ENCODE data around the gene ACVR1.
"Not testable (repeated sequence)": the region's sequence is repeated elsewhere in the genome, so short reads cannot be mapped to it uniquely, and the experiment has no call there.

ACVR1 gene

DNA sequence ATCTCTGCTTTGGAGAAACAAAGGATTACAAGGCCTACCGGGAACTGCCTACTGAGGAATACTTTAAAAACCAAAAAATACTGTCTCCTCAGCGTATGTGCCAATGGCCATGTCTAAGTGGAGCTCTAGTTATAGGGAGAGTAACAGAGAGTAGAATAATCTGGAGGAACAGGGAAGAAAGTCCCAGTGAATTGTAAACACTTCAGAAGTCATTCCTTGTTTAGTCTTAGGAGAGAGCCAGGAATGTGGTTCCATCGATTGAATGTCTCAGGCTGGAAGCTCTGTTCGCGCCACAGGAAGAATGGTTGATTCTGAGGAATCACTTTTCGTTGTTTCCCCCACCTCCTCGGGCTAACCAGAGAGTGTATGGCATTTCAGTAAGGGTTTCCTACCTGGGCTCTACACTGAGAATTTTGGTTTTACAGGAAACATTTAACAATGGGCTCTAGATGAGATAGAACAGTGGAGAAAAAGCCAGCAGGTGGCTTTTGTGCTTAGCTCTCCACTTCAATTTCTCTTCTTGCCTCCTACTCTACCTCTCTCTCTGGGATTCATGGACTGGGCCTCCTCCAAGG is 88.7 kb downstream of the ACVR1 start:
- DNase-seq: no peak

DNA sequence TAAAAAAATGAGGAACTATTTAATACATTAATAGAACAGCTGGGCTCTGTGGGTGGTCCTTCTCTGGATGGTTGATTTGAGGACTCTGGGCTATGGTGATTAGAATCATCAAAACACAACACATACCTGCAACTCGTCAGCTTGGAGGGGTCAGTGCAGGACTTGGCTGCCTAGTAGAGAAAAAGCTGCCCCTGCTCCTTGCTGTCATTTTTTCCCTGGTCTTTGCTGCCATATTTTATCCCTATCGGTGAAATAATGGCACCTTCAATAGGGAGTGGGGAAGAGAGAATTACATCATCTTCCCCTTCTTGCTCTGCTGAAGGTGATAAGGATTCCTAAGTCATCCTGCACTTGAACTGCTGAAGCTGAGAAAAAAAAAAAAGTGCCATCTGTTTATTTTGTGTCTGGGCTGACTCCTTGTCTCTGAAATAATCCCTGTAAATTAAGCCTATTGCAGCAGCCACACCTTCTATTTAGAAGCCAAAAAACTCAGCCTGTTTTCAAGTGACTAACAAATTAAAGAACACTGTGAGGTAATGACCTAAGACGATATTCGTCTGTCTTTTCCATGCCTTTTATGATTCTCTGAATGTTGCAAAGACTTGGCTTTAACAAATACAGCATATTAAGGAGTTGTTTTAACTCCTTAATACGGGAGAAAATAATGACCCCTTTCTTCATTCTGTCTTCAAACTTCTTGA is 89.3 kb downstream of the ACVR1 start:
- DNase-seq: no peak

DNA sequence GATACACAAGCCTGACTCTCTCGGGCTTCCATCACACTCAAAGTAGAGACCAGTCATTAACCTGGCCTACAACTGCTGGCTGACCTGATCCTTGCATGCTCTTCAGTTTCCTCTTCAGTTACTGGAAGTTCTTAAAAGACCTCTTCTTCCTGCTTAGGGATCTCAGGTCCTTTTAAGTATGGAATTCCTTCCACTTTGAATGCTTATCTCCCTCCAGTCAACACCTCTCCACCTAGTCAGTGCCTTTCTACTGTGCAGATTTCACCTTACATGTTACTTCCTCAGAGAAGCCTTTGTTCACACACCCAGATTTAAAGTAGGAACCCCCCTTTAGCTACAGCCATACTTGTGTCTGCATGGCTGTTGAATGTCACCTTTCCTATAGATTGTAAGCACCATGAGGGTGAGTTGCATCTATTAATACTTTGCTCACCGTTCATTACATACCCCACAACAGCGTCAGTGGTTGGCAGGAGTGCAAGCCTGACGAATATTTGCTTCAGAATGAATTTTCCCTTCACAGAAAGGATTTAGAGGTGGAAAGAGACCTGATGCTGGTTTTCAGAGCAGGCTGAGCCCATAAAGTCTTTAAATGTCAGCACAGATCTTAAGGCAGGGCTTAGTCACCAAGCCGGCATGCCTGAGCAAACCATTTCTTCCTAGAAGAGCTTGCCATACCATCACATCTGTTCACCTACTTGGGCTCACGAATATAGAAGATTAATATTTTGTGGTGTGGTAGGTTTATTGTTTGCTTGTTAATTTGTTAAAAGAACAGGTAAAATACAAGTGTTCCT is 90.1 kb downstream of the ACVR1 start:
- DNase-seq: no peak

DNA sequence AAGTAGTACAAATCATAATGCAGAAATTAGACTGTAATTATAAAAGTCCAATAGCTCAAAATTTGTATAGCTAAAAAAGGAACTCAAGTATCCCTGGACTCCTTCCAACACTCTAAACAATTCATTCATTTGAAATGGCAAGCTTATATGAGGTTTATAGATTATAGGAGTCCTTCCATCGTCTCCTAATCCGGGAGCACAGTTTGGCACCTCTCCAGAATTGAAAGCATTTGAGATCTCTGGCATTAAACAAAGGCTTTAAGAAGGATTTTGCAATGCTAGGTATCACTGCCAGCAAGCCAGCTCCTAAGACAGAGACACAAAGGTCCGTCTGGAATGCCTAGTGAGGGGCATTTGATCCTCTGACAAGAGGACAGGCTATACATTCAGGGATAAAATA is 90.9 kb downstream of the ACVR1 start:
- DNase-seq: no peak

DNA sequence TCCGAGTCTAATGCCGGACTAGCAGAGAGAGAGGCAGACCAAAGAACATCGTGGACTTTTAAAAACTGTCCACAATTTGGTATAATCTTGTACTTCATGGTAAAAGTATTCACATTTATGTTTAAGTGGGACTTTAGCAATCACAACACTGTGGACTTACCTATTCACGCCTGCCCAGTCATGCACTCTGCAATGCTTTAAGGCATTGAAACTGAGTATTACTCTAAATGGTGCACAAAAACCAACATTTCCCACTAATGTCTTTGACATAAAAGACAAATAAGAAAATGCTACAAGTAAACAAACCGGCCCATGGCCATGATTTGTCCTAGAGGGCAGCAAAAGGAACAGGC is 91.3 kb downstream of the ACVR1 start:
- DNase-seq: no peak

DNA sequence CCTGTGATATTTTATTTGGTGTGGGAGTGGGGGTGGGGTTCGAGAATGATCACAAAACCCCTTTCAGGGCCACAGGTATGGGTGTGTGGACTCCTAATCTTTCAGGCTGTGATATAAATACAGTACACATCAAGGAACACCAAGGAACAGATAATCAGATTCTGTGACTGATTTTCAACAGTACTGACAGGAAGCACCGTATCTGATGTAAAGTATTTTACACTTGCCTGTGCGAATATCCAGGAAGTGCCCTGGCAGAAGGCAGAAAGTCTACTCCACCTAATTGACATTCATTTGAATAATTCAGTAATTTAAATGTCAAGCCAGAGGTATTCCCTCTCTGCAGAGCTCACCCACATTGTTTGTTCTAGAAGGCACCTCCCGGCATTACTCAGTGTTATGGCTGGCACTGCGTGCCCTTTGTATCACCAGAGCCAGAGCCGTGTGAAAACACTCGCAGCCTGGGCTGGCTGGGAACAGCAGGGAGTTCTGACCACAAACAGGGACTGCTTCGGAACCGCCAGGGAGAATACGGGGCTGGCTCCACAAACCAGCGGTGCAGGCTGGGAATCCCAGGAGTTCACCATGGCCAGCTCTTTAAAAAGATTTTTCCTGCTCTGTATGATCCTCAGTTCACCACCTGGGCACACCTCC is 91.8 kb downstream of the ACVR1 start:
- no peak for DNase-seq

DNA sequence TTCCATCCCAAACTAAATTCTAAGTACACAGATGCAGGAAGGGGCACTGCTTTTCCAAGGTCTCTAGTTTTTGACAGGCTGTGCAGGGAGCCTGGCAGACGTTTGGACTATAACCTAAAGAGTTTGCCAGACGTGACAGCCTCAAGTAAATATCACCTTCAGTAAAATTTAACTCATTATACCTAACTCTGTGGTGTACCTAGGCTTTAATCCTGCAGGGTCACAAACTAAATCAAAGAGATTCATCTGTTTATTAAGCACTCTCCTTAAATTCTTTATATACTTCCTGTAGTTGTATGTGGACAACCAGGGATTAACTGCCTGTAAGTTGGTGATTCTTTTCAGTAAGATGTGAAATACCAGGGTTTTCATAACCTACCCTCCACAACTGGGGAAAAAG is 92.9 kb downstream of the ACVR1 start:
- no peak for DNase-seq

DNA sequence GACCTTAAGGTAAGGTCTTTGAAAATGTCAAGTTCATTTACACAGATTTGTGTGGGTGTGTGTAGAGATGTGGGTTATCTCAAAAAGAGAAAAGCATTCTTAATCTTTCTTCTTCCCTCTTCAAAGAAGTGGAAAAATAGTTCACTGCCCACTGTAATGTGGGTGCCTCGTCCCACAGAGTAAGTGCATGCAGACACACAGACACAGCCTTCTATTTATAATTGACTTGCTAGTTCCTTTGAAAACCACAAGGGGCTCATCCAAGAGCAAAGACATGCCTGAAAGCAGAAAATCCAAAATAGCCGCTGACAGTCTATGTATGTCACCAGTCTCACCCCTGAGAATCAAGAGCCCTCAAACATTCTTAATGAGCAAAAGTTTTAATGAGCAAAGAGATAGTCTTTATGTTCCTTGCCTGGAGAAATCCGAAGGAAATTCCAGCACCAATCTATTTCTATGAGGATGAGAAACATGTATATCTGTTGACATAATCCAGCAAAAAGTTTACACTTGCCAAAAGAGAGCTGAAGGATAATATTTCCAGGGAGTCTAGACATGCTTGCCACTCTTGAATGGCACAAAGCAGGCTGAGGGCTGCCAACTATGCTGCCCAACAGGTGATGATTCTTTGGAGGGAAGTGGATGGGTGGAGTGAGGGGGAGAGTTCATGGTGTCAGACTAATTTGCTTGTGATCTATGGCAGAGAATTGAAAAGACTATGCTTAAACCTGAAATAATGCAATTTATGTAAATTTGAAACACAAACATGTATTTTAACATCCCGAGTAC is 93.9 kb downstream of the ACVR1 start:
- no peak for DNase-seq

DNA sequence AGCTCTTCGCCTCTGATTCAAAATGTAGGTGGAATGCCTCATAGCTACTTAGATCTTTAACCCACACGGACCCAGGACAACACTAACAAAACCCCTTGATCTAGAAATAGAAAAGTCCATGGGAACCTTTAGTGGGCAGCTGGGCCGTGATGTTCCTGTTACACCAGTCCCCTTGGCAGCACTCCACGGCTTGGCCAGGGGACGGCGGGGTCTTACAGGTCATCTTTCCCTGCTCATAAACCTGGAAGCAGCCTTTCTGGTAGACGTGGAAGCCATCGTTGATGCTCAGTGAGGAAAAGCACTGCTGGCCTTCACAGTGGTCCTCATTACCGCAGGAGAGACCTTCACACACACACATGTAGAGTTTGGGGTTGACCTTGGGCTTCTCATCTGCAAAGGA is 95.9 kb downstream of the ACVR1 start:
- DNase-seq: no peak

DNA sequence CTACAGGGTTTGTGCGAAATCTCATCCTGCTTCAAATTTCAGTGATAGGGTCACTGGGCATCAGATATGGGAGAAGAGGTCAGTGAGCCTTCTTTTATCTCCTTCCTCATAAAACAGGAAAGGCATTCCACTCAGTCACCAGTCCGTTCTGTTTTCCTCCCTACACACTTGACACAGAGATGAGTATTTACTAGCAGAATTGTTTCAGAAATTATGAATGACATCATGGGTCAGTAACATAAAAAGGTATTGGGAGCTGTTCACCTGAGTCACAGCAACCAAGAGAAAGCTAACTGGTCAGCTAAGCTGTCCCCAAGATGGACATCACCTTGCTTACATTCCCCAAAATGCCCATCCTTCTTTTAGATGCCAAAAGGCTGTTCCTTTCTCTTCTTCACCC is 96.3 kb downstream of the ACVR1 start:
- DNase-seq: no peak

DNA sequence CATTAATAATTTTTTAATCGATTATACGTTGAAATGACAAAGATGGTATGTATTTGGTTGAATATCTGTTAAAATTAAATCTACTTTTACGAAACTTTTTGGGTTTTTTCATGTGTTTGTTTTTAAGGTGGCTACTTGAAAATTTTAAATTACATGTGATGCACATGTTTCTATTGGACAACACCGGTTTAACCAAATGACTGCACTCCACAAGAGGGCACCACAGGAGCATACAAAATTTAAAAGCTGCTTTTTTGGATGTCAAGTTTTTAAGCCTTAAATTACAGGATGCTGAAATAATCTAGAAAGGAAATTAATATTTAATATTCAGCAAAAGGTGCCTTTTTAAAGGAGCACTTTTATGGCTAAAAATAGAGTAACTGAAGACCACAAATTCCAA is 98.7 kb downstream of the ACVR1 start:
- DNase-seq: peak; percentile 68

DNA sequence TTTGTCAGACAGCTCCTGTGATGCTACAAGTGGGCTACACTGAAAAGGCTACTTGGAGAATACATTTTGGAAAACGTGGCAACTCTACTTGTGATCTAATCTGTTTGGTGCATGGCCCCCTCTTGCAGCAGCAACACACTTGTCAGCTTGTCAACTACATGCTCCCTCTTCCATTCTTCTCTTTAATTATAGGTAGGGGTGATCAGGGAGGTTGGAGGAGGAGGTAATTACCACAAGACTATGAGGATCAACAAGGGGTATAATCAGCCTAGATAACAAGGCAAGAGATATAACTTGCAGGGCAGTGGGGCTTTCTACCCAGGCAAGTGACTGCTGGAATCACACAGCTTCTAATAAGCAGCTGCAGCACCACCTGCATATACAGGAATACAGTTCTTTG is 104.9 kb downstream of the ACVR1 start:
- no peak for DNase-seq

DNA sequence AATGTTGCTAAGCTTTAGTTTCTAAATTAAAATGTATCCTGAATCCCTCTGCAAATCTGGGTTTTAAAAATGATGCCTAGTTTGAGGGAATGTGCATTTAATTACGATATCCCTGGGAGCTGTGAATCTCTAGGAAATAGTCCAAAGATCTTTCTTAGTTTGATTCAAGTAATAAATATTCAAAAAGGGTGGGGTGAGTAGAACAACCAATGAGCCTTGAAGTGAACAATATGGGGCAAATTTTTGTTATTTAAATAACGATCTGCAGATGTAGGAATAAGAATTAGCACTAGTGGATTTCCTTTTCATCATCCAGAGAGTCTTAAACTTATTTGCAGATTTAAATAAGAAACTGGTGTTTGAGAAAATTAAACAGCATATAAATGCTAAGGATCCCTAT is 106.3 kb downstream of the ACVR1 start:
- no peak for DNase-seq

DNA sequence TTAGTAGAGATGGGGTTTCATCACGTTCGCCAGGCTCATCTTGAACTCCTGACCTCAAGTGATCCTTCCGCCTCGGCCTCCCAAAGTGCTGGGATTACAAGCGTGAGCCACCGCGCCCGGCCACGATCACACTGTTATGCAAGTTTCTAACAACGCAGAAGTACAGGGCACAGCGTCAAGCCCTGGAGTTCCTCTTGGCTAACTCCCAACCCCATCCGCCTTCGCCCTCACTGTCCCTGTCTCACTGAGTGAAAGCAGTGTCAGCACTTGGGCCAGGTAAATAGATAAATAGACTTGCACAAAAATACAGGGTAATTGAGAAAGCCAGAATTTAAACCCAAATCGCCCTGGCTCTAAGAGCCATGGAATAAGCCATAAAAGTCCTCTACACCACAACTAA is 111.7 kb downstream of the ACVR1 start:
- no peak for DNase-seq

DNA sequence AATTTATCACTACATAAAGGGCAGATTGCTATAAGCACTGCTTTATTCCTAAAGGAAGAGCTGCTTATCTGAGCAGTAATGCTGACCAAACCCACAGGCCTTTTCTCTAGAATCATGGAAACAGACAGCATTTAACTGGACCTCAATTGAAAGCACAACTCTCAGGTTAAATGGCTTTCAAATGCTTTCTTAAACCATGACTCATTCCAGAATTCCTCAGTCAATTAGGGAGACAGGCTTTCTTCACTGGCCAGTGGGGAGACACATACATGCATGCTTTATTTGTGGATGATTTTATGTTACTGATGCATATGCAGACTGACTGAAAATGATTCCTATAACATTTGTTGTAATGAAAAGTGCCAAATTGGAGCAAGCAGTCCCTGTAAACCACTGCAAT is 114.6 kb downstream of the ACVR1 start:
- DNase-seq: no peak

DNA sequence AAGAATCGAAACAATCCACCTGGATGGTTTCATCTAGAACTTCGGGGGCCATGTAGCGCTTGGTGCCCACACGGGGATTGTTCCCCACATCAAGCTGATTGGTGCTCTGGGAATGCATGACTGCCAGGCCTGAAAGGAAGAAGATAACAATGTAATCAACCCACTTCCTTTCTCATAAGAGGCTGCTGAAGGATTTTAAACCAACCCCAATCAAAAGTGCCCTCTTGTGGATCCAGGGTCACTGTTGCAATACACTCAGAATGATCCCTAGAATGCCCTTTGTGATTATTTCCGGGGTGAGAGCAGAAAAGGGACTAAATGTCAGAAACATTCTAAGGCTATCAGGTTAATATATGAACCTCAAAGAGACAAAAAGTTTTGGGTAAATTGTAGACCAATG is 115.2 kb downstream of the ACVR1 start:
- DNase-seq: no peak

DNA sequence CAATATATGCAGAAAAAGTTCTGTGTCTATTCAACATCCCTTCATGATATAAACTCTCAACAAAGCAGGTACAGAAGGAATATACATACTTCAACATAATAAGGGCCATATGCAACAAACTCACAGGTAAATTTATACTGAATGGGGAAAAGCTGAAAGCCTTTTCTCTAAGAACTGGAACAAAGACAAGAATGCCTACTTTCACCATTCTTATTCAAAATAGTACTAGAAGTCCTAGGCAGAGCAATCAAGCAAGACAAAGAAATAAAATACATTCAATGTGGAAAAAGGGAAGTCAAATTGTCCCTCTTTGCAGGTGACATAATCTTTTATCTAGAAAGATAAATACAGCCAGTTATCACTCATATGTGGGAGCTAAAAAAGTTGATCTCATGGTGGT is 116.3 kb downstream of the ACVR1 start:
- no peak for DNase-seq

DNA sequence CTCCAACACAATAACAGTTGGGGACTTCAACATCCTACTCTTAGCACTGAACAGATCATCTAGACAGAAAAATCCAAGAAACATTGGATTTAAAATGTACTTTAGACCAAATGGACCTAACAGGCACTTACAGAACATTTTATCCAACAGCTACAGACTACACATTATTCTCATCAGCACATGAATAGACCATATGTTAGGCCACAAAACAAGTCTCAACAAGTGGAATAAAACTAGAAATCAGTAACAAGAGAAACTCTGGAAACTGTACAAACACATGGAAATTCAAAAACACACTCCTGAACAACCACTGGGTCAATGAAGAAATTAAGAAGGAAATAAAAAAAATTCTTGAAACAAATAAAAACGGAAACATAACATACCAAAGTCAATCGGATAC is 117.5 kb downstream of the ACVR1 start:
- DNase-seq: no peak

DNA sequence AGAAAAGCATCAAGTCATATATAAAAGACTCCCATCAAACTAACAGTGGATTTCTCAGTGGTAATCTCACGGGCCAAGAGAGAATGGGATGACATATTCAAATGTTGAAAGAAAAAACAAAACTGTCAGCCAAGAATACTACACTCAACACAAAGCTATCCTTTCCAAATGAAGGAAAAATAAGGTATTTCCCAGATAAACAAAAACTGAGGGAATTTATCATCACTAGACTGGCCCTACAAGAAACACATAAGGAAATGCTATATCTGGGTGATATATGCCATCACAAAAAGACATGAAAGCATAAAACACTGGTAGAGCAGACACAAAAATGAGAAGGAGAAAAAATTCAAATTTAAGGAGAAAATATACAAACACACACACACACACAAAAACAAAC is 118.6 kb downstream of the ACVR1 start:
- DNase-seq: no peak

DNA sequence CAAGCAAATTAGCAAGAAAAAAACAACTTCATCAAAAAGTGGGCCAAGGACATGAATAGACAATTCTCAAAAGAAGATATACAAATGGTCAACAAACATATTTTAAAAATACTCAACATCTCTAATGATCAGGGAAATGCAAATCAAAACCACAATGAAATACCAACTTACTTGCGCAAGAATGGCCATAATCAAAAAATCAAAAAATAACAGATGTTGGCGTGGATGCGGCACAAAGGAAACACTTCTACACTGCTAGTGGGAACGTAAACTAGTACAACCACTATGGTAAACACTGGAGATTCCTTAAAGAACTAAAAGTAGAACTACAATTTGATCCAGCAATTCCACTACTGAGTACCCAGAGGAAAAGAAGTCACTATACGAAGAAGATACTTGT is 119.7 kb downstream of the ACVR1 start:
- DNase-seq: not testable (repeated sequence)

DNA sequence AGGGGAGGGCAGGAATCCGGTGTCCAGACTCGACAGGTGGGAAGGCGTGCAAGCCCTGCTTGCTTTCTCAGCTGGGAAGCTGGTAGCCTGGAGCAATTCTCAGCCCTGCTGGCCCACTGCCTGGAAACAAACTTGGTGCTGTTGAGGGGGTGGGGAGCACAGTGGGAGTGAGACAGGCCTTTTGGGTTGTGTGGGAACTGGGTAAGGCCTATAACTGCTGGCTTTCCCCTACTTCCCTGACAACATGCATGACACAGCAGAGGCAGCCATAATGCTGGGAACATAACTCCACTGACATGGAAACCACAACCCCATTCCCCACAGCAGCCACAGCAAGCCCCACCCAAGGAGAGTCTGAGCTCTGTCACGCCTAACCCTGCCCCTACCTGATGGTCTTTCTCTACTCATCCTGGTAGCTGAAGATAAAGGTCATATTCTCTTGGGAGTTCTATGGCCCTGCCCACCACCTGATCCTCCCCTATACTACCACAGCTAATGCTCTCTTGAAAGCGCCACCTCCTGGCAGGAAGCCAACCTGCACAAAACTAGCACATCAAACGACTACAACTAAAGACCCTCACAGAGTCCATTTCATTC is 124.6 kb downstream of the ACVR1 start:
- DNase-seq: peak; percentile 64

DNA sequence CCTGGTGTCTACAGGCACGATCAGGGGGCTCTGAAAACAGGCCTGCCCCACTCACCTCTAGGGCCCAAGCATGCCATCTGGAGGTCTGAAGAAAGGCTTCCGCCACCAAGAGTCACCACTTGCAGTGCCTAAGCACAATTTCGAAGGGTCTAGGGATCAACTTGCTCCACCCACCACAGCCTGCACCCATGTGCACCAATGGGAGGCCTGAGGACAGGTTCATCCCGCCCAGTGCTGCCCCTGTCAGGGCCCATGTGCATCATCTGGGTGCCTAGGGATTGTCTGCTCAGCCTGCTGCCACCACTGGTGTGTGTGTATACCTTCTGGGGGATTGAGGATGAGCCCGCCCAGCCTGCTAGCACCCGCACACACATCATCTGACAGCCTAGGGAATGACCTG is 126.4 kb downstream of the ACVR1 start:
- no peak for DNase-seq

All from activated CD8-positive, alpha-beta memory T cell treated with anti-CD3 and anti-CD28 coated beads for 24 hours (primary cell).